ENCODE measurements around the gene CPEB3. TPM values are rescaled to one million over a fixed set of nuclear protein-coding genes. Genes with fewer than 3 reads are reported as not detected.
"Not testable (repeated sequence)": the region's sequence is repeated elsewhere in the genome, so short reads cannot be mapped to it uniquely, and the experiment has no call there.

The CPEB3 gene
- total RNA-seq, 8 experiments from 2014 or later, result 1.2 to 11.8 (median 7.7) TPM

- Histone ChIP-seq H3K27ac (no peak overlapping the region), H3K4me3 (no peak overlapping the region), H3K4me1 (replicated peaks in 1 of 2) (peaks cover 0 to 4% of the 10 kb centered on the region in 2 donors)
- 18 to 100% (median 100%) methylated on average over 1 of the region's 1 CpG; no CpG with 5 or more reads in 3 of the 10 experiments for WGBS, 10 experiments
- in situ Hi-C loops (cut with MboI; ENCODE audit: low pct_unique_long_range_greater_than_20kb in 2 of 9, low sequenced_read_pairs in 9 of 9, unreplicated experiment in 9 of 9), result no loop called here
- no peak for ATAC-seq (replicated peaks in 6 of 8)
Observed at GRCh38 chr10:92222603-92223262, 68.1 kb downstream of the CPEB3 start.

- in situ Hi-C loops (cut with MboI; ENCODE audit: low pct_unique_long_range_greater_than_20kb in 2 of 9, low sequenced_read_pairs in 9 of 9, unreplicated experiment in 9 of 9), result no loop called here
- Histone ChIP-seq H3K27ac (no peak overlapping the region), H3K4me1 (replicated peaks in 1 of 2) (peaks cover 0 to 4% of the 10 kb centered on the region in 2 donors), H3K4me3 (no peak overlapping the region)
- ATAC-seq (replicated peaks in 6 of 8), result no peak
- 86 to 98% (median 93%) methylated on average over 3 to 6 of the region's 6 CpGs; no CpG with 5 or more reads in 1 of the 10 experiments for WGBS, 10 experiments
Observed at GRCh38 chr10:92219559-92219958, 71.3 kb downstream of the CPEB3 start.

GRCh38 chr10:92218569-92218968 lies 72.3 kb downstream of the CPEB3 start:
- ATAC-seq (replicated peaks in 6 of 8), result no peak
- H3K27ac ChIP-seq, result no peak overlapping the region
- H3K4me1 ChIP-seq (replicated peaks in 1 of 2), result peaks cover 0 to 4% of the 10 kb centered on the region in 2 donors
- WGBS, 10 experiments, result 60 to 96% (median 90%) methylated on average over 1 to 3 of the region's 3 CpGs; no CpG with 5 or more reads in 5 of the 10 experiments
- no peak overlapping the region for H3K4me3 ChIP-seq
- in situ Hi-C loops (cut with MboI; ENCODE audit: low pct_unique_long_range_greater_than_20kb in 2 of 9, low sequenced_read_pairs in 9 of 9, unreplicated experiment in 9 of 9), result no loop called here

GRCh38 chr10:92216608-92217007 lies 74.3 kb downstream of the CPEB3 start:
- H3K27ac ChIP-seq; H3K4me3 ChIP-seq; H3K4me1 ChIP-seq (replicated peaks in 1 of 2); in situ Hi-C loops (cut with MboI; ENCODE audit: low pct_unique_long_range_greater_than_20kb in 2 of 9, low sequenced_read_pairs in 9 of 9, unreplicated experiment in 9 of 9): not testable (repeated sequence)
- peak in 1 of 8 experiments; percentile 43 for ATAC-seq (replicated peaks in 6 of 8)
- 70 to 100% (median 93%) methylated on average over 1 to 12 of the region's 12 CpGs; no CpG with 5 or more reads in 3 of the 10 experiments for WGBS, 10 experiments

- H3K4me3 ChIP-seq; H3K4me1 ChIP-seq (replicated peaks in 1 of 2); H3K27ac ChIP-seq; ATAC-seq (replicated peaks in 6 of 8); in situ Hi-C loops (cut with MboI; ENCODE audit: low pct_unique_long_range_greater_than_20kb in 2 of 9, low sequenced_read_pairs in 9 of 9, unreplicated experiment in 9 of 9): not testable (repeated sequence)
- WGBS, 10 experiments, result 80 to 100% (median 94%) methylated on average over 1 to 5 of the region's 9 CpGs
Observed at GRCh38 chr10:92215222-92215621, 75.7 kb downstream of the CPEB3 start.

GRCh38 chr10:92213049-92213448 lies 77.8 kb downstream of the CPEB3 start:
- WGBS, 10 experiments, result 67 to 100% (median 91%) methylated on average over 1 to 2 of the region's 2 CpGs
- in situ Hi-C loops (cut with MboI; ENCODE audit: low pct_unique_long_range_greater_than_20kb in 2 of 9, low sequenced_read_pairs in 9 of 9, unreplicated experiment in 9 of 9), result no loop called here
- ATAC-seq (replicated peaks in 6 of 8), result peak in 1 of 8 experiments; percentile 16
- H3K4me1 ChIP-seq (replicated peaks in 1 of 2), result no peaks in the 10 kb centered on the region
- no peak overlapping the region for H3K27ac ChIP-seq
- no peak overlapping the region for H3K4me3 ChIP-seq

- ATAC-seq (replicated peaks in 6 of 8), result no peak
- no peak overlapping the region for H3K27ac ChIP-seq
- 70 to 100% (median 87%) methylated on average over 1 to 3 of the region's 3 CpGs; no CpG with 5 or more reads in 6 of the 10 experiments for WGBS, 10 experiments
- in situ Hi-C loops (cut with MboI; ENCODE audit: low pct_unique_long_range_greater_than_20kb in 2 of 9, low sequenced_read_pairs in 9 of 9, unreplicated experiment in 9 of 9), result no loop called here
- no peak overlapping the region for H3K4me3 ChIP-seq
- peaks cover 8 to 12% of the 10 kb centered on the region in 2 donors for H3K4me1 ChIP-seq (replicated peaks in 1 of 2)
Observed at GRCh38 chr10:92208736-92209135, 82.1 kb downstream of the CPEB3 start.

GRCh38 chr10:92208157-92208720 lies 82.6 kb downstream of the CPEB3 start:
- no peak overlapping the region for H3K27ac ChIP-seq
- peaks cover 10 to 14% of the 10 kb centered on the region in 2 donors for H3K4me1 ChIP-seq (replicated peaks in 1 of 2)
- in situ Hi-C loops (cut with MboI; ENCODE audit: low pct_unique_long_range_greater_than_20kb in 2 of 9, low sequenced_read_pairs in 9 of 9, unreplicated experiment in 9 of 9), result no loop called here
- no peak overlapping the region for H3K4me3 ChIP-seq
- peak in 3 of 8 experiments; percentile 47 to 57 (median 55) for ATAC-seq (replicated peaks in 6 of 8)

- WGBS, 10 experiments, result 80 to 100% (median 100%) methylated on average over 1 of the region's 1 CpG; no CpG with 5 or more reads in 5 of the 10 experiments
- Histone ChIP-seq H3K4me1 (replicated peaks in 1 of 2) (peaks cover 10 to 14% of the 10 kb centered on the region in 2 donors), H3K27ac (no peak overlapping the region), H3K4me3 (no peak overlapping the region)
- in situ Hi-C loops (cut with MboI; ENCODE audit: low pct_unique_long_range_greater_than_20kb in 2 of 9, low sequenced_read_pairs in 9 of 9, unreplicated experiment in 9 of 9), result no loop called here
- no peak for ATAC-seq (replicated peaks in 6 of 8)
Observed at GRCh38 chr10:92207061-92207460, 83.8 kb downstream of the CPEB3 start.

GRCh38 chr10:92203919-92204623 lies 86.8 kb downstream of the CPEB3 start:
- peak; percentile 39 to 90 (median 78) for ATAC-seq (replicated peaks in 6 of 8)
- H3K4me1 ChIP-seq (replicated peaks in 1 of 2), result peaks cover 10 to 14% of the 10 kb centered on the region in 2 donors
- in situ Hi-C loops (cut with MboI; ENCODE audit: low pct_unique_long_range_greater_than_20kb in 2 of 9, low sequenced_read_pairs in 9 of 9, unreplicated experiment in 9 of 9), result no loop called here
- WGBS, 10 experiments, result 6 to 100% (median 25%) methylated on average over 1 to 5 of the region's 6 CpGs; no CpG with 5 or more reads in 2 of the 10 experiments
- H3K27ac ChIP-seq, result no peak overlapping the region
- H3K4me3 ChIP-seq, result no peak overlapping the region

GRCh38 chr10:92202536-92202935 lies 88.3 kb downstream of the CPEB3 start:
- H3K27ac ChIP-seq, result no peak overlapping the region
- peaks cover 10 to 14% of the 10 kb centered on the region in 2 donors for H3K4me1 ChIP-seq (replicated peaks in 1 of 2)
- no peak overlapping the region for H3K4me3 ChIP-seq
- in situ Hi-C loops (cut with MboI; ENCODE audit: low pct_unique_long_range_greater_than_20kb in 2 of 9, low sequenced_read_pairs in 9 of 9, unreplicated experiment in 9 of 9), result no loop called here
- no peak for ATAC-seq (replicated peaks in 6 of 8)
- WGBS, 10 experiments, result 29 to 100% (median 71%) methylated on average over 1 of the region's 1 CpG

- in situ Hi-C loops (cut with MboI; ENCODE audit: low pct_unique_long_range_greater_than_20kb in 2 of 9, low sequenced_read_pairs in 9 of 9, unreplicated experiment in 9 of 9), result no loop called here
- no peak overlapping the region for H3K4me3 ChIP-seq
- H3K27ac ChIP-seq, result no peak overlapping the region
- WGBS, 10 experiments, result 83 to 100% (median 94%) methylated on average over 1 of the region's 1 CpG; no CpG with 5 or more reads in 4 of the 10 experiments
- ATAC-seq (replicated peaks in 6 of 8), result no peak
- peaks cover 10 to 14% of the 10 kb centered on the region in 2 donors for H3K4me1 ChIP-seq (replicated peaks in 1 of 2)
Observed at GRCh38 chr10:92200564-92200963, 90.3 kb downstream of the CPEB3 start.

- WGBS, 10 experiments, result 80 to 100% (median 90%) methylated on average over 1 to 2 of the region's 2 CpGs; no CpG with 5 or more reads in 1 of the 10 experiments
- H3K4me3 ChIP-seq, result no peak overlapping the region
- no peak for ATAC-seq (replicated peaks in 6 of 8)
- no peak overlapping the region for H3K27ac ChIP-seq
- in situ Hi-C loops (cut with MboI; ENCODE audit: low pct_unique_long_range_greater_than_20kb in 2 of 9, low sequenced_read_pairs in 9 of 9, unreplicated experiment in 9 of 9), result no loop called here
- H3K4me1 ChIP-seq (replicated peaks in 1 of 2), result no peaks in the 10 kb centered on the region
Observed at GRCh38 chr10:92187101-92187500, 103.8 kb downstream of the CPEB3 start.
